ENCODE measurements around the gene ABCC6. TPM values are rescaled to one million over a fixed set of nuclear protein-coding genes. Genes with fewer than 3 reads are reported as not detected.

Gene ABCC6
- total and polyA plus RNA-seq, 2 donors (not counting 3 experiments of a cell fraction or from before 2014, with no cell fraction given): 0.07 to 0.84 TPM

DNA sequence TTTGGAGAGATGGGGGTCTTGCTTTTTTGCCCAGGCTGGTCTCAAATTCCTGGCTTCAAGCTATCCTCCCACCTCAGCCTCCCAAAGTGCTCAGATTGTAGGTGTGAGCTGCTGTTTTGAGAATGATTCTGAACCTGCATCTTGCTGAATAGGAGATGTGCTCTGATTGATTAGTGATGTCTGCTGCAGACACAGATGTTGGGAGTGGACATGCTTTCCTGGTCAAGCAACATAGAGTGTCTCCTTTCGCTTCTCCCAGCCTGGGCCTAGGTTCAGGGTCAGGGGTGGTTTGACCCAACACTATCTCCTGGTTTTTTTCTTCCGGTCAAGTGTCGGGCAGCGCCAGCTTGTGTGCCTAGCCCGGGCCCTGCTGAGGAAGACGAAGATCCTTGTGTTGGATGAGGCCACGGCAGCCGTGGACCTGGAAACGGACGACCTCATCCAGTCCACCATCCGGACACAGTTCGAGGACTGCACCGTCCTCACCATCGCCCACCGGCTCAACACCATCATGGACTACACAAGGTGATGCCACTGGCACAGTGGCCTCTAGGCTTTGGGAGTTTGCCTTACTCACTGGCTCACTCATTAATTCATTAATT, 85.2 kb downstream of the ABCC6 start:
- Histone ChIP-seq H3K9ac (replicated peaks; ENCODE audit: extremely low read depth, insufficient read depth, low read length) (no peak overlapping the region), H2AFZ (ENCODE audit: low read depth, low read length) (no peak overlapping the region), H4K20me1 (replicated peaks; ENCODE audit: control insufficient read depth, extremely low read depth, insufficient read depth, low read length) (no peaks in the 10 kb centered on the region), H3K79me2 (ENCODE audit: control insufficient read depth, insufficient read depth, low read length) (no peaks in the 10 kb centered on the region), H3K9me1 (replicated peaks; ENCODE audit: control insufficient read depth, extremely low read depth, insufficient read depth, low read length) (no peaks in the 10 kb centered on the region), H3K9me3 (replicated peaks; ENCODE audit: control insufficient read depth, insufficient read depth, low read length) (no peaks in the 10 kb centered on the region), H3K4me2 (ENCODE audit: insufficient read depth, low read length) (no peak overlapping the region), H3K4me1 (ENCODE audit: control insufficient read depth, extremely low read depth, insufficient read depth, low read length) (no peaks in the 10 kb centered on the region), H3K27me3 (ENCODE audit: control insufficient read depth in 2 of 2, insufficient read depth in 2 of 2, low read length in 2 of 2) (no peaks in the 10 kb centered on the region), H3K27ac (ENCODE audit: insufficient read depth, low read depth, low read length) (no peak overlapping the region), H3K36me3 (ENCODE audit: control insufficient read depth in 2 of 2, extremely low read depth in 1 of 2, insufficient read depth in 2 of 2, low read length in 2 of 2) (peaks cover 23 to 47% of the 10 kb centered on the region in 2 experiments), H3K4me3 (replicated peaks in 1 of 3; ENCODE audit: insufficient read depth in 1 of 3, low read depth in 1 of 3, low read length in 3 of 3) (no peak overlapping the region)
- dilution Hi-C loops (cut with MboI; ENCODE audit: extremely low pct_ligation_motif_present, low sequenced_read_pairs): no loop called here
- ChIA-PET POLR2A (no interaction called here), CTCF (no interaction called here)
- BruUV-seq (replicated peaks): no TSS peak
- FAIRE-seq (no peak), DNase-seq (ENCODE audit: low read depth, low spot score) (no peak)
- TF ChIP-seq POLR2A (IDR thresholded peaks at IDR 0.05; ENCODE audit: low read depth, low read length): no peak
- TF ChIP-seq POLR2AphosphoS5 (IDR thresholded peaks at IDR 0.05; ENCODE audit: insufficient read depth, low read depth, low read length): no peak
- TF ChIP-seq, protein P1, sequence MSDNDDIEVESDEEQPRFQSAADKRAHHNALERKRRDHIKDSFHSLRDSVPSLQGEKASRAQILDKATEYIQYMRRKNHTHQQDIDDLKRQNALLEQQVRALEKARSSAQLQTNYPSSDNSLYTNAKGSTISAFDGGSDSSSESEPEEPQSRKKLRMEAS (IDR thresholded peaks at IDR 0.05; ENCODE audit: insufficient read depth, insufficient read length): no peak
- intact Hi-C loops (cut with micrococcal nuclease): no loop called here

DNA sequence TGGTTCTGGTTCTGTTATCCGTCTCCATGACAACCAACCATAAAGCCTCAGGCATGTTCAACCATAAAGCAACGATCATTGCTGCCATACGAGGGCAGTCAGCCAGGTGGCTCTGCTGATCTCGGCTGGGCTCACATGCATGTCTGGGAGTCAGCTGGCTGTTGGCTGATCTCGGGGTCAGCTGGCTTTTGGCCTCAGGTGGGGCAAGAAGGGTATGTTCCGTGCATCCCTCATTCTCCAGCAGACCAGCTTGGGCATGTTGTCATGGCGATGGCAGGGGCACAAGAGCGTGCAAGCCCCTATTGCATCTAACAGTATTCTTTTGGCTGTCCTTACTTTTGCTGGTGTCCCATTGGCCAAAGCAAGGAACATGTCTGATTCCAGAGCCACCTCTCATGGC, 86.2 kb downstream of the ABCC6 start:
- intact Hi-C loops (cut with micrococcal nuclease): no loop called here
- Histone ChIP-seq H3K79me2 (ENCODE audit: control insufficient read depth, insufficient read depth, low read length) (no peaks in the 10 kb centered on the region), H3K4me2 (ENCODE audit: insufficient read depth, low read length) (no peak overlapping the region), H3K27ac (ENCODE audit: insufficient read depth, low read depth, low read length) (no peak overlapping the region), H3K4me3 (replicated peaks in 1 of 3; ENCODE audit: insufficient read depth in 1 of 3, low read depth in 1 of 3, low read length in 3 of 3) (no peak overlapping the region), H3K4me1 (ENCODE audit: control insufficient read depth, extremely low read depth, insufficient read depth, low read length) (no peaks in the 10 kb centered on the region), H3K9ac (replicated peaks; ENCODE audit: extremely low read depth, insufficient read depth, low read length) (no peak overlapping the region), H4K20me1 (replicated peaks; ENCODE audit: control insufficient read depth, extremely low read depth, insufficient read depth, low read length) (no peaks in the 10 kb centered on the region), H3K27me3 (ENCODE audit: control insufficient read depth in 2 of 2, insufficient read depth in 2 of 2, low read length in 2 of 2) (no peaks in the 10 kb centered on the region), H3K9me3 (replicated peaks; ENCODE audit: control insufficient read depth, insufficient read depth, low read length) (no peaks in the 10 kb centered on the region), H3K36me3 (ENCODE audit: control insufficient read depth in 2 of 2, extremely low read depth in 1 of 2, insufficient read depth in 2 of 2, low read length in 2 of 2) (peaks cover 26 to 47% of the 10 kb centered on the region in 2 experiments), H3K9me1 (replicated peaks; ENCODE audit: control insufficient read depth, extremely low read depth, insufficient read depth, low read length) (no peaks in the 10 kb centered on the region), H2AFZ (ENCODE audit: low read depth, low read length) (no peak overlapping the region)
- DNase-seq (ENCODE audit: low read depth, low spot score) (no peak), FAIRE-seq (no peak)
- ChIA-PET CTCF (interaction anchor here (1.0 kb wide), 1 partner anchor 263 kb away, joined by 3 read pairs; no protein-coding TSS in a partner anchor), POLR2A (no interaction called here)
- TF ChIP-seq MYC (IDR thresholded peaks at IDR 0.05; ENCODE audit: low read depth, low read length) (no peak), GATA2 (IDR thresholded peaks at IDR 0.05; ENCODE audit: insufficient read depth, insufficient read length, low read depth, low read length) (no peak), EZH2 (IDR thresholded peaks at IDR 0.05; ENCODE audit: borderline replicate concordance, low read depth, low read length, severe bottlenecking) (no peak), JUN (IDR thresholded peaks at IDR 0.05; ENCODE audit: borderline replicate concordance, insufficient read depth, insufficient read length, low read depth) (no peak), POLR2A (IDR thresholded peaks at IDR 0.05; ENCODE audit: low read depth, low read length) (no peak), FOS (IDR thresholded peaks at IDR 0.05; ENCODE audit: borderline replicate concordance, insufficient read depth, low read length) (no peak), POLR2AphosphoS5 (IDR thresholded peaks at IDR 0.05; ENCODE audit: insufficient read depth, low read depth, low read length) (no peak)
- TF ChIP-seq, protein P2, sequence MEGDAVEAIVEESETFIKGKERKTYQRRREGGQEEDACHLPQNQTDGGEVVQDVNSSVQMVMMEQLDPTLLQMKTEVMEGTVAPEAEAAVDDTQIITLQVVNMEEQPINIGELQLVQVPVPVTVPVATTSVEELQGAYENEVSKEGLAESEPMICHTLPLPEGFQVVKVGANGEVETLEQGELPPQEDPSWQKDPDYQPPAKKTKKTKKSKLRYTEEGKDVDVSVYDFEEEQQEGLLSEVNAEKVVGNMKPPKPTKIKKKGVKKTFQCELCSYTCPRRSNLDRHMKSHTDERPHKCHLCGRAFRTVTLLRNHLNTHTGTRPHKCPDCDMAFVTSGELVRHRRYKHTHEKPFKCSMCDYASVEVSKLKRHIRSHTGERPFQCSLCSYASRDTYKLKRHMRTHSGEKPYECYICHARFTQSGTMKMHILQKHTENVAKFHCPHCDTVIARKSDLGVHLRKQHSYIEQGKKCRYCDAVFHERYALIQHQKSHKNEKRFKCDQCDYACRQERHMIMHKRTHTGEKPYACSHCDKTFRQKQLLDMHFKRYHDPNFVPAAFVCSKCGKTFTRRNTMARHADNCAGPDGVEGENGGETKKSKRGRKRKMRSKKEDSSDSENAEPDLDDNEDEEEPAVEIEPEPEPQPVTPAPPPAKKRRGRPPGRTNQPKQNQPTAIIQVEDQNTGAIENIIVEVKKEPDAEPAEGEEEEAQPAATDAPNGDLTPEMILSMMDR (IDR thresholded peaks at IDR 0.05; ENCODE audit: extremely low read depth in 1 of 2, insufficient read depth in 1 of 2, low read depth in 1 of 2, low read length in 2 of 2): no peak
- TF ChIP-seq, protein P1 (IDR thresholded peaks at IDR 0.05; ENCODE audit: insufficient read depth, insufficient read length): no peak
- dilution Hi-C loops (cut with MboI; ENCODE audit: extremely low pct_ligation_motif_present, low sequenced_read_pairs): no loop called here
- no TSS peak for BruUV-seq (replicated peaks)

All from endothelial cell of umbilical vein (primary cell).